ENCODE measurements around the gene PRTFDC1. TPM values are rescaled to one million over a fixed set of nuclear protein-coding genes. Genes with fewer than 3 reads are reported as not detected.
A peak's percentile ranks its signal among the peaks of the same experiment; 100 is the strongest.

The PRTFDC1 gene
- total and polyA plus RNA-seq, 10 donors: 0.85 to 3.8 (median 2.6) TPM

DNA sequence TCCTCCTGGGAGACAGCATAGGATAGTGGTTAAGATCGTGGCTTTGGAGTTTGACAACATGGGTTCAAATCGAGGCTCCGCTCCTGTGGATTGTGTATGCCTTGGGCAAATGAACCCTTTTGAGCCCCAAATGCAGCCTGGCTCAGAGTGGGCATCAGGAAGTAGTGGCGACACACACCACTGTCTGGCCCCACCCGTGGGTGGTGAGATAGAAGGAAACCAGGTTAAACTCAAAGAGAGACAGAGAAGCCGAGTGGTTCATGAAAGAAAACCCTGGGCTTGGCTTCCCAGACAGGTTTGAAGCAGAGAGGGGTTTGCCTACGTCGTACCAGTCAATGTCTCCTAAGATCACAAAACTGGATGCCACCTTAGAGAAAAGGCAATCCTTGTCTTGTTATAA, 57.7 kb downstream of the PRTFDC1 start:
- Histone ChIP-seq H3K4me1 (peaks cover 8 to 32% (median 11%) of the 10 kb centered on the region in 6 donors), H3K9me3 (no peaks in the 10 kb centered on the region), H3K27ac (peak overlapping the region in 5 of 8 donors; percentile 7 to 65 (median 50)), H3K4me3 (no peak overlapping the region), H3K27me3 (replicated peaks in 1 of 7) (no peaks in the 10 kb centered on the region), H3K36me3 (no peaks in the 10 kb centered on the region)
- 70 to 81% (median 76%) methylated on average over 8 of the region's 8 CpGs for WGBS, 5 donors
- DNase-seq: no peak
- TF ChIP-seq POLR2A (IDR thresholded peaks at IDR 0.05) (no peak), POLR2AphosphoS5 (IDR thresholded peaks at IDR 0.05) (no peak)
- TF ChIP-seq, protein P1, sequence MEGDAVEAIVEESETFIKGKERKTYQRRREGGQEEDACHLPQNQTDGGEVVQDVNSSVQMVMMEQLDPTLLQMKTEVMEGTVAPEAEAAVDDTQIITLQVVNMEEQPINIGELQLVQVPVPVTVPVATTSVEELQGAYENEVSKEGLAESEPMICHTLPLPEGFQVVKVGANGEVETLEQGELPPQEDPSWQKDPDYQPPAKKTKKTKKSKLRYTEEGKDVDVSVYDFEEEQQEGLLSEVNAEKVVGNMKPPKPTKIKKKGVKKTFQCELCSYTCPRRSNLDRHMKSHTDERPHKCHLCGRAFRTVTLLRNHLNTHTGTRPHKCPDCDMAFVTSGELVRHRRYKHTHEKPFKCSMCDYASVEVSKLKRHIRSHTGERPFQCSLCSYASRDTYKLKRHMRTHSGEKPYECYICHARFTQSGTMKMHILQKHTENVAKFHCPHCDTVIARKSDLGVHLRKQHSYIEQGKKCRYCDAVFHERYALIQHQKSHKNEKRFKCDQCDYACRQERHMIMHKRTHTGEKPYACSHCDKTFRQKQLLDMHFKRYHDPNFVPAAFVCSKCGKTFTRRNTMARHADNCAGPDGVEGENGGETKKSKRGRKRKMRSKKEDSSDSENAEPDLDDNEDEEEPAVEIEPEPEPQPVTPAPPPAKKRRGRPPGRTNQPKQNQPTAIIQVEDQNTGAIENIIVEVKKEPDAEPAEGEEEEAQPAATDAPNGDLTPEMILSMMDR (IDR thresholded peaks at IDR 0.05 in 8 of 11, conservative IDR thresholded peaks at IDR 0.05 in 3 of 11): no peak
- intact Hi-C loops (cut with DNase I; ENCODE audit: low total_unique reads): no loop called here

DNA sequence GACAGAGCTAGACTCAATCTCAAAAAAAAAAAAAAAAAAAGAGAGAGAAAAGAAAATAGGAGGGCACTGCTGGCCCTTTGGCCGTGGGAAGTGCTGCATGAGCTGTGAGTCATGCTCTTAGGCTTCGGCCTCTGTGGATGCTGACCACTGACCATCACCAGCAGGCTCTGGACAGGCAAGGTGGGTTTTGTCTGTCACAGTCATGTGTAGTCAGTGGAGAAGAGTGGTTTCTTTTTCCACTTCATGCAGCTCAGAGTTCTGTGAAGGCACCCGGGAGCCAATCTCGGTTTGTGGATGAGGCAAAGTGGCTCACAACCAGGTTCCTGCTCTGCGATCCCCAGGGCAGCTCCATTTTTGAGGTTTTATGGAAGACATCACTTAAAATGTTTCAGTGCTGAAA, 58.1 kb downstream of the PRTFDC1 start:
- WGBS, 5 donors: 65 to 87% (median 77%) methylated on average over 5 of the region's 5 CpGs
- TF ChIP-seq POLR2A (IDR thresholded peaks at IDR 0.05): no peak
- TF ChIP-seq, protein P1 (IDR thresholded peaks at IDR 0.05 in 8 of 11, conservative IDR thresholded peaks at IDR 0.05 in 3 of 11): no peak
- TF ChIP-seq POLR2AphosphoS5 (IDR thresholded peaks at IDR 0.05): no peak
- H3K27ac ChIP-seq: peak overlapping the region in 5 of 8 donors; percentile 7 to 65 (median 50)
- intact Hi-C loops (cut with DNase I; ENCODE audit: low total_unique reads): no loop called here
- no peaks in the 10 kb centered on the region for H3K27me3 ChIP-seq (replicated peaks in 1 of 7)
- no peaks in the 10 kb centered on the region for H3K36me3 ChIP-seq
- peaks cover 6 to 32% (median 11%) of the 10 kb centered on the region in 6 donors for H3K4me1 ChIP-seq
- no peak overlapping the region for H3K4me3 ChIP-seq
- no peaks in the 10 kb centered on the region for H3K9me3 ChIP-seq
- no peak for DNase-seq

DNA sequence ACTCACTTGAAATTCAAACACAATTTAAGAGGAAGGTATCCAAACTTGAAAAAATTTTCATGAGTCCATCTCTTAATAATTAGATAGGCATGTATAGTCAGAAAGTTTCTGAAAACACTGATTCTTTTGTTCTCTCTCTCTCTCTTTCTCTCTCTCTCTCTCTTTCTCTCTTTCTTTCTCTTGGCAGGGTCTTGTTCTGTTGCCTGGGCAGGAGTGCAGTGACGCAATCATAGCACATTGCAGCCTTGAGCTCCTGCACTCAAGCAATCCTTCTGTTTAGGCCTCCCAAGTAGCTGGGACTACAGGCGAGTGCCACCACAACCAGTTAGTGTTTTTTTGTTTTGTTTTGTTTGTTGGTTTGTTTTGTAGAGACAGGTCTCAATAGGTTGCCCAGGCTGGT, 59.3 kb downstream of the PRTFDC1 start:
- H3K36me3 ChIP-seq: no peaks in the 10 kb centered on the region
- no peaks in the 10 kb centered on the region for H3K27me3 ChIP-seq (replicated peaks in 1 of 7)
- no peak for DNase-seq
- peaks cover 6 to 40% (median 17%) of the 10 kb centered on the region in 6 donors for H3K4me1 ChIP-seq
- H3K9me3 ChIP-seq: no peaks in the 10 kb centered on the region
- intact Hi-C loops (cut with DNase I; ENCODE audit: low total_unique reads): no loop called here
- H3K27ac ChIP-seq: no peak overlapping the region
- no peak overlapping the region for H3K4me3 ChIP-seq
- 92 to 98% (median 98%) methylated on average over 2 of the region's 2 CpGs for WGBS, 5 donors
- TF ChIP-seq POLR2AphosphoS5 (IDR thresholded peaks at IDR 0.05) (no peak), POLR2A (IDR thresholded peaks at IDR 0.05) (no peak)
- TF ChIP-seq, protein P1 (IDR thresholded peaks at IDR 0.05 in 8 of 11, conservative IDR thresholded peaks at IDR 0.05 in 3 of 11): no peak

DNA sequence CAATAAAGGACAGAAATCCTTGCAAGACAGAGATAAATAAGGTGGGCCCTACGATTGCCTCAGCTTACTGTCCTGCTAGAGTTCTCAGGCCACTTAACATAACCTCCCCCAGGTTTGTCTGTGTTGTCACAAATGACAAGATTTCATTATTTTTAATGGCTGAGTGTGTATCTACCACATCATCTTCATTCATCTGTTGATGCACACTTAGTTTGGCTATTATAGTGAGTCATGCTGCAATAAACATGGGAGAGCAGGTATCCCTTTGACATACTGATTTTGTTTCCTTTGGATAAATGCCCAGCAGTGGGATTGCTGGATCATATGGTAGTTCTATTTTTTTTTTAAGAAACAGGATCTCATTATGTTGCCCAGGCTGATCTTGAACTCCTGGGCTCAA, 60.6 kb downstream of the PRTFDC1 start:
- Histone ChIP-seq H3K27me3 (replicated peaks in 1 of 7) (no peaks in the 10 kb centered on the region), H3K4me1 (peaks cover 6 to 45% (median 23%) of the 10 kb centered on the region in 6 donors), H3K4me3 (no peak overlapping the region), H3K27ac (no peak overlapping the region), H3K9me3 (no peaks in the 10 kb centered on the region), H3K36me3 (no peaks in the 10 kb centered on the region)
- intact Hi-C loops (cut with DNase I; ENCODE audit: low total_unique reads): no loop called here
- TF ChIP-seq, protein P1 (IDR thresholded peaks at IDR 0.05 in 8 of 11, conservative IDR thresholded peaks at IDR 0.05 in 3 of 11): no peak
- TF ChIP-seq POLR2AphosphoS5 (IDR thresholded peaks at IDR 0.05) (no peak), POLR2A (IDR thresholded peaks at IDR 0.05) (no peak)
- WGBS, 5 donors: 74 to 96% (median 90%) methylated on average over 1 of the region's 1 CpG
- DNase-seq: no peak
